Stimulated activated CD8-positive, alpha-beta memory T cell treated with anti-CD3 and anti-CD28 coated beads, Interleukin-7, amount 100 ng/mL, for 48 hours (primary cell): ENCODE measurements around the gene B3GAT3.
"Not testable (repeated sequence)": the region's sequence is repeated elsewhere in the genome, so short reads cannot be mapped to it uniquely, and the experiment has no call there.

ENCODE experiments used
- DNase-seq, 2 donors: peaks; one replicate each; pipeline ENCODE4 v3.0.0-alpha.2; 2020; ENCODE audit warnings: low read depth in 1 of 2; ENCODE audit errors: extremely low read depth in 1 of 2

Gene B3GAT3

GRCh38 chr11:62621567-62622470 lies at the start of gene B3GAT3:
TSS of gene B3GAT3 (minus strand) at chr11:62621986. CDS start at chr11:62621947, 39 bp downstream.
- DNase-seq: peak; percentile 97 to 98

GRCh38 chr11:62671236-62671607 lies 49.4 kb upstream of the B3GAT3 start:
- no peak for DNase-seq

DNA sequence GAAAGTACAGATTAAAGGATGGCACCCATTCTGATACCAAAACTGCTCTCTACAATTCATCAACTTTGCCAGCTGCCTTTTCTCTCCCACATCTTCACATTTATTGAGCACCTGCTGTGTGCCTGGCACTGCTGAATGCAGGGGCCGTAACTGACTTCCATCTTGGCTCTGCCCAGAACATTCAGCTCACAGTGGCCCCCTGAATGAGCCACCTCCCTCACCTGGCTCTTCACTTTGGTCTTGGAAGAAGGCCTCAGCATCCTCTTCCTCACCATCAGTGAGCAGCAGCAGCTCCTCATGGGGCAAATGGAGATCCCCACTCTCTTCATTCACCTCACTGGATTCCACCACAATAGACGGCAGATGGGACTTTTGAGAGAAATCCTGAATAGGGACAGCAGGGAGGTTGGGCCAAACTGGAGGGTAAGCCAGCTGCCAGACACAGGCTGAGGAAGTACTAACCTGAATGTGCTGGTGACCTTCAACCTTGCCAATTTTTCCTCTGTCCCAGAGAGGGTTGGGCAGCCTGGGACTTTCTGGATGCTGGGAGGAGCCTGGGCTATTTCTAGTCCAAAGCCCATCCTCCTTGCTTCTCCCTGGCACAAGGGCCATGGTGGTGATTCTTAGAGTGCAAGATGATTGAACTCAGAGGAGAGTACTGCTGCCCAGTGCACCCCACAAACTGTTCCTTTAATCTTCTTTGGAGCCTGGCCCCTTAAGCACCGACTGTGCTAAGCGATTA lies 47.8 kb upstream of the B3GAT3 start:
- DNase-seq: no peak

DNA sequence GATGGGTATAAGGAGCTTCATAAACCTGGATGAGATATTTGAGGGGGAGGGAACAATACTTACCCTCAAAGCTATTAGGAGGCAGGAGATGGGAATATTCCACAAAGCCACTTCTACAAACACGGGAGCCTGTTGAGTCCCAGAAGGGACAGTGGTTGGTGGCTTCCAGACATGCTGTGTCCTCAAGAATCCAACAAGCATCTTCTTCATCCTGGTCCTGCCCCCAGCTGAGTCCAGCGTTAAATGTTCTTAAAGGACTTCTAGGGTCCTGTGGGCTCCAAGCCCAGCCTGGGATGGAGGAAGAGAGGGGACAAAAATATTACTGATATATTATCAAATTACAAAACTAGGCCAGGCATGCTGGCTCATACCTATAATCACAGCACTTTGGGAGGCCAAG lies 45.7 kb upstream of the B3GAT3 start:
- DNase-seq: no peak

DNA sequence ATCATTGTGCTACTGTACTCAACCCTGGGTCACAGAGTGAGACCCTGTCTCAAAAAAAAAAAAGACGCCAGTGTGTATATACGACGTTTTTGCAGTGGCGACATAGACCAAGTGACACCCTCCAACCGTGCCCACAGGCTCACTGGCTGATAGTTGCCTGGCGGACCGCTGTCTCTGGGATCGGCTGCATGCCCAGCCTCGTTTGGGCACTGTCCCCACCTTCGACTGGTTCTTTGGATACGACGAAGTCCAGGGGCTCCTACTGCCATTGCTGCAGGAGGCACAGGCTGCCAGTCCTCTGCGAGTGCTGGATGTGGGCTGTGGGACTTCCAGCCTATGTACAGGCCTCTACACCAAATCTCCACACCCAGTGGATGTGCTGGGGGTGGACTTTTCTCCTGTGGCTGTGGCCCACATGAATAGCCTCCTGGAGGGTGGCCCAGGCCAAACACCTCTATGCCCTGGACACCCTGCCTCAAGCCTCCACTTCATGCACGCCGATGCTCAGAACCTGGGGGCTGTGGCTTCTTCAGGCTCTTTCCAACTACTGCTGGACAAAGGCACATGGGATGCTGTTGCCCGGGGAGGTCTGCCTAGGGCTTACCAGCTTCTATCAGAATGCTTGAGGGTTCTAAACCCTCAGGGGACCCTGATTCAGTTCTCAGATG lies 44.6 kb upstream of the B3GAT3 start:
- DNase-seq: no peak

DNA sequence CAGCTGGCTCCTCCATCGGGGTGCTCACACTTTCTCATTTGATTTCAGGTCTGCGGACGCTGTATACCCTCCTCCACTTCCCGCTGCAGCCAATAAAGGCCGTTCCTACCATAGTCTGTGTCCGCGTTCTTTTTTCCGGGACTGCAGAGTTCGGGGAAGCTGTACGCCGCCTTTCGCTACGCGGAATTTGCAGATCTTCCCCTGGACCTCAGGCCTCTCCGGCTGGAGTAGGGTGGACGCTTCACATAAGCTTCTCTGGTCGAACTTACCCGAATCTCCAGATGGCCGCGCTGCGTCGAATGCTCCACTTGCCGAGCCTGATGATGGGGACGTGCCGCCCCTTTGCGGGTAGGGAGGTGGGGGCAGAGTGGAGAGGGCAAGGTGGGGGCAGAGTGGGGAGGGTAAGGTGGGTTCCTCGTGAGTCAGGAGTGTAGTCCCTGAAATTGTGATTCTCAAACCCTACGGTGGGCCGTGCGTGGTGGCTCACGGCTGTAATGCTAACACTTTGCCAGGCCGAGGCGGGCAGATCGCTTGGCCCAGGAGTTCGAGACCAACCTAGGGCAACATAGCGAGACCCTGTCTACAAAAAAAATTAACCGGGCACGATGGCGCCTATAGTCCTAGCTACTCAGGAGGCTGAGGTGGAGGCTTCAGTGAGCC lies 43.9 kb upstream of the B3GAT3 start:
- peak in 1 of 2 donors; percentile 62 for DNase-seq

GRCh38 chr11:62665075-62665598 lies 43.4 kb upstream of the B3GAT3 start, which contains the start of the genes C11orf98 and CSKMT:
TSS of gene C11orf98 (minus strand) at chr11:62665210. CDS start at chr11:62665169, 41 bp downstream.
TSS of gene CSKMT (plus strand) at chr11:62665312. CDS start at chr11:62665880, 568 bp downstream.
- DNase-seq: peak; percentile 92 to 93

- DNase-seq: peak in 1 of 2 donors; percentile 44
These were observed 42.8 kb upstream of the B3GAT3 start for GRCh38 chr11:62664405-62665074.

- DNase-seq: no peak
These were observed 35.1 kb upstream of the B3GAT3 start for GRCh38 chr11:62656796-62657429.

DNA sequence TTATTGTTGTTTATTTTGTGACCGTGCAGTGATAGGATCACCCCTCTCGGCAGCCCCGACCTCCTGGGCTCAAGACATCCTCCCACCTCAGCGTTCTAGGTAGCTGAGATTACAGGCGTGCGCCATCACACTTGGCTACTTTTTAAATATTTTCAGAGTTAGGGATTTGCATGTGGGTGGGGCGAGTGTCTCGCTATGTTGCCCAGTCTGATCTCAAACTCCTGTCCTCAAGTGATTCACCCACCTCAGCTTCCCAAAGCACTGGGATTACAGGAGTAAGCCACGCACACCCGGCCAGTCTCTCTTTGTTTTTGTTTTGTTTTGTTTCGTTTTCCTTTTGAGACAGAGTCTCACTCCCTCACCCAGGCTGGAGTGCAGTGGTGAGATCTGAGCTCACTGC lies 32.5 kb upstream of the B3GAT3 start:
- no peak for DNase-seq

DNA sequence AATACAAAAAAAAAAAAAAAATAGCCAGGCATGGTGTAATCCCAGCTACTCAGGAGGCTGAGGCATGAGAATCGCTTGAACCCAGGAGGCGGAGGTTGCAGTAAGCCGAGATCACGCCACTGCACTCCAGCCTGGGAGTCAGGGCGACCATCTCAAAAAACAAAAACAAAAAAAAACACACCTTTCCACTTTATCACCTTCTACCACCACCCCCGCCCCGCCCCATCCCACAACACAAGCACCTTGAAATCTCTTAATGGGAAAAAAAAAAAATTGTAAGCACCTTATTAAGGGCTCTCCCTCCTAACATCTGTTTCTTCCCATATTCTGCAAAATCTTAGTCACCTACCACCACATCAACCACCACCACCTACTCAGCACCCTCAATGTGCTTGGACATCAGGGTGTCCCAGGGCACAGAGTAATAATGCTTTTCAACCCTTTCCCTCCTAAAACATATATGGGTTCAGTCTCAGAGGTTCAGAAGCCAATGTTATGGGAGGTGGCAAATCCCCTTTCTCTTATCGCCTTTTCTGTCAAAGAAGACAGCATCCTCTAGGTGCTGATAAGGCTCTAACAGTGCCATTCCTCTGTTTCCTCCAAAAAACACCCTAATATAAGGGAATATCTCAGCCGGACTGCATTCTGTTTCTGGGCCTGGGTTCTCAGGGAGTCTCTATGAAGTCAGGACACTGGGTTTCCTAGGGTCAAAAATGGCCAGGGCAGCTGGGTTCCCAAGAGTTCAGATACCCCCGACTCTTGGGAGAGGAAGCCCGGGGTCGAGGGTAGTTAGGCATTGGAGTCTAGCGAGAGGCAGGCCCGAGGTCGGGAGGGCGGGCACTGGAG lies 30.6 kb upstream of the B3GAT3 start:
- DNase-seq: no peak

GRCh38 chr11:62650283-62650682 lies 28.5 kb upstream of the B3GAT3 start:
- DNase-seq: not testable (repeated sequence)

GRCh38 chr11:62649486-62649885 lies 27.7 kb upstream of the B3GAT3 start:
- no peak for DNase-seq

DNA sequence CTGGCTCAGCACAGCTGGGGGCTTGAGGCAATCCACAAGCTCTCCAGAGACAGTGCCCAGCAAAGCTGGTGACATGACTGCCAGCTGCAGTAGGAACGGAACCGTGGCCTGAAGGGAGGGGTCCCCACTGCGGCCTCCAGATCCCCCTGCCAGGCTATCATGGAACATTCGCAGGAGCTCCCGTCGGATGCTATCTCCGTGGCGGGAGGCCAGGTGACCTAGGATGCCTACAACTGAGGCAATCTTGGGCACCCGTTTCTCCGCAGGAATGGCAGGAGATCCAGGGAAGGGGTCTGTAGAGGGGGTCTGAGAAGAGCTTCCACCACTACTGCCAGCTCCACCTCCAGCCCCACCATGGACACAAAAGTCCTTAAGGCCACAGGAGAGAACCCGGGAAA lies 27.2 kb upstream of the B3GAT3 start:
- no peak for DNase-seq

- no peak for DNase-seq
These were observed 26.6 kb upstream of the B3GAT3 start for GRCh38 chr11:62648185-62648966.

- no peak for DNase-seq
These were observed 25.8 kb upstream of the B3GAT3 start for GRCh38 chr11:62647609-62648005.

- DNase-seq: no peak
These were observed 25.2 kb upstream of the B3GAT3 start for GRCh38 chr11:62646825-62647608.
